Endothelial cell (in vitro differentiated cells): ENCODE data around the gene RNF169. TPM values are rescaled to one million over a fixed set of nuclear protein-coding genes. Genes with fewer than 3 reads are reported as not detected.

Source experiments
- DNase-seq: peaks from one replicate; pipeline ENCODE4 v3.0.0; 2021; ENCODE audit warnings: low spot score
- H3K27ac Mint-ChIP-seq: one replicate; pipeline ENCODE4 v1.8.0; 2021; ENCODE audit warnings: mixed read lengths, inconsistent platforms; ENCODE audit not compliant: unreplicated experiment
- H3K27me3 Mint-ChIP-seq: one replicate; pipeline ENCODE4 v1.8.0; 2021; ENCODE audit warnings: mild to moderate bottlenecking, moderate library complexity, mixed read lengths, inconsistent platforms; ENCODE audit not compliant: unreplicated experiment
- H3K36me3 Mint-ChIP-seq: one replicate; pipeline ENCODE4 v1.8.0; 2021; ENCODE audit warnings: mild to moderate bottlenecking, low read depth, mixed read lengths, inconsistent platforms; ENCODE audit not compliant: unreplicated experiment
- H3K4me1 Mint-ChIP-seq: one replicate; pipeline ENCODE4 v1.8.0; 2021; ENCODE audit warnings: mild to moderate bottlenecking, mixed read lengths, inconsistent platforms; ENCODE audit not compliant: unreplicated experiment
- H3K4me3 Mint-ChIP-seq: one replicate; pipeline ENCODE4 v1.8.0; 2021; ENCODE audit warnings: mild to moderate bottlenecking, mixed read lengths, inconsistent platforms; ENCODE audit not compliant: unreplicated experiment
- H3K9me3 Mint-ChIP-seq: one replicate; pipeline ENCODE4 v1.8.0; 2021; ENCODE audit warnings: mixed read lengths, inconsistent platforms; ENCODE audit not compliant: unreplicated experiment
- CTCF ChIP-seq: fragments of 200-600 bp; sonication (generic); IDR thresholded peaks from one replicate; pipeline ENCODE4 v1.5.0; 2021; ENCODE audit warnings: antibody characterized with exemption; ENCODE audit not compliant: unreplicated experiment
- total RNA-seq: library from RNA; stranded (reverse); fragmentation: NEBNext Ultra II Directional; extraction: Animal tissue kit (Norgen Biotek cat#: 25700); gene quantifications from one replicate; pipeline ENCODE4 v1.2.1, GENCODE V29; 2021; ENCODE audit not compliant: unreplicated experiment

RNF169 gene
- total RNA-seq, 1 donor from 2014 or later: 16.8 TPM

- Mint-ChIP-seq H3K36me3 (peaks cover 23% of the 10 kb centered on the region), H3K4me3 (no peak overlapping the region), H3K4me1 (peaks cover 16% of the 10 kb centered on the region), H3K27me3 (peaks cover 7% of the 10 kb centered on the region), H3K27ac (peak overlapping the region; percentile 90), H3K9me3 (no peaks in the 10 kb centered on the region)
- no peak for DNase-seq
- no peak for TF ChIP-seq CTCF
Measured at GRCh38 chr11:74840486-74840885, 91.8 kb downstream of the RNF169 start.

- Mint-ChIP-seq H3K27me3 (no peaks in the 10 kb centered on the region), H3K27ac (no peak overlapping the region), H3K36me3 (peaks cover 17% of the 10 kb centered on the region), H3K9me3 (no peaks in the 10 kb centered on the region), H3K4me1 (peaks cover 18% of the 10 kb centered on the region), H3K4me3 (no peak overlapping the region)
- no peak for TF ChIP-seq CTCF
- DNase-seq: no peak
Measured at GRCh38 chr11:74842967-74843366, 94.3 kb downstream of the RNF169 start.

GRCh38 chr11:74844072-74844471, 95.4 kb downstream of the RNF169 start:
- Mint-ChIP-seq H3K4me3 (peak overlapping the region; percentile 7), H3K27ac (no peak overlapping the region), H3K4me1 (peaks cover 16% of the 10 kb centered on the region), H3K36me3 (peaks cover 17% of the 10 kb centered on the region), H3K27me3 (no peaks in the 10 kb centered on the region), H3K9me3 (no peaks in the 10 kb centered on the region)
- DNase-seq: no peak
- no peak for TF ChIP-seq CTCF

- Mint-ChIP-seq H3K27ac (no peak overlapping the region), H3K4me1 (peaks cover 12% of the 10 kb centered on the region), H3K36me3 (peaks cover 17% of the 10 kb centered on the region), H3K9me3 (no peaks in the 10 kb centered on the region), H3K4me3 (no peak overlapping the region), H3K27me3 (no peaks in the 10 kb centered on the region)
- DNase-seq: no peak
- TF ChIP-seq CTCF: no peak
Measured at GRCh38 chr11:74844865-74845264, 96.2 kb downstream of the RNF169 start.

GRCh38 chr11:74845978-74846517, 97.4 kb downstream of the RNF169 start:
- Mint-ChIP-seq H3K36me3 (peaks cover 17% of the 10 kb centered on the region), H3K27me3 (no peaks in the 10 kb centered on the region), H3K9me3 (no peaks in the 10 kb centered on the region), H3K4me3 (no peak overlapping the region), H3K27ac (no peak overlapping the region), H3K4me1 (peaks cover 10% of the 10 kb centered on the region)
- TF ChIP-seq CTCF: no peak
- no peak for DNase-seq
